K562 (cell line): ENCODE results near the gene METAP2. TPM values are rescaled to one million over a fixed set of nuclear protein-coding genes. Genes with fewer than 3 reads are reported as not detected.

Source experiments
- ARID2 ChIP-seq: fragments of 450-650 bp; IDR thresholded peaks from 2 replicates; pipeline ENCODE4 v1.6.1; 2017; ENCODE audit warnings: antibody characterized with exemption, mild to moderate bottlenecking
- ATF3 ChIP-seq, 2 experiments: fragments of 450-650 bp in 1 of 2; sonication (generic) in 1 of 2; formaldehyde crosslinking in 1 of 2; IDR thresholded peaks in 1 of 2; conservative IDR thresholded peaks in 1 of 2; 2 replicates each; pipeline versions ENCODE4 v1.6.1 to v1.8.1; 2016 to 2023; ENCODE audit warnings: mild to moderate bottlenecking in 2 of 2, moderate library complexity in 2 of 2, inconsistent platforms in 1 of 2, missing genetic modification reagents in 1 of 2
- ATF4 ChIP-seq: fragments of 450-650 bp; formaldehyde crosslinking; IDR thresholded peaks from 2 replicates; pipeline ENCODE4 v1.4.0; 2022; ENCODE audit warnings: mild to moderate bottlenecking, moderate library complexity
- ATF7 ChIP-seq: fragments of 450-650 bp; IDR thresholded peaks from 2 replicates; pipeline ENCODE4 v1.7.1; 2014; ENCODE audit warnings: mild to moderate bottlenecking, moderate library complexity
- BMI1 ChIP-seq: fragments of 150-350 bp; IDR thresholded peaks from 2 replicates; pipeline ENCODE4 v1.6.1; 2014; ENCODE audit warnings: low read length
- CEBPG ChIP-seq, 3 experiments: fragments of 200-800 bp in 1 of 3; sonication (Bioruptor generic) in 1 of 3; sonication (generic) in 1 of 3; formaldehyde crosslinking in 1 of 3; IDR thresholded peaks in 2 of 3; conservative IDR thresholded peaks in 1 of 3; 2 replicates each; pipeline versions ENCODE4 v1.6.1 to v1.8.0; 2016 to 2022; ENCODE audit warnings: missing compliant biosample characterization in 2 of 3, missing genetic modification characterization in 2 of 3, mild to moderate bottlenecking in 1 of 3, missing genetic modification reagents in 1 of 3
- FOXA3 ChIP-seq, 2 experiments: fragments of 450-650 bp in 1 of 2; sonication (generic) in 1 of 2; formaldehyde crosslinking; IDR thresholded peaks in 1 of 2; conservative IDR thresholded peaks in 1 of 2; 2 replicates each; pipeline versions ENCODE4 v1.4.0 to v1.8.0; 2020 to 2022; ENCODE audit warnings: mild to moderate bottlenecking in 2 of 2, missing genetic modification reagents in 1 of 2
- FOXP4 ChIP-seq: sonication (generic); formaldehyde crosslinking; IDR thresholded peaks from 2 replicates; pipeline ENCODE4 v1.8.0; 2022; ENCODE audit warnings: mild to moderate bottlenecking, missing genetic modification reagents, borderline replicate concordance
- HES1 ChIP-seq: fragments of 450-650 bp; IDR thresholded peaks from 2 replicates; pipeline ENCODE4 v1.6.1; 2016; ENCODE audit warnings: low read depth, mild to moderate bottlenecking, moderate library complexity
- IRF9 ChIP-seq: fragments of 450-650 bp; IDR thresholded peaks from 2 replicates; pipeline ENCODE4 v1.6.1; 2016; ENCODE audit warnings: missing biosample characterization, missing genetic modification characterization
- JUND ChIP-seq, 2 experiments: IDR thresholded peaks; 2 replicates in 1 of 2; 3 replicates in 1 of 2; pipeline ENCODE4 v1.6.1; 2011; ENCODE audit warnings: borderline replicate concordance in 2 of 2, low read depth in 2 of 2, low read length in 2 of 2, improper control_type of control experiment in 1 of 2, missing biosample characterization in 1 of 2, missing genetic modification characterization in 1 of 2, missing genetic modification reagents in 1 of 2
- MAFG ChIP-seq: fragments of 450-650 bp; conservative IDR thresholded peaks from 2 replicates; pipeline ENCODE4 v1.6.1; 2016; ENCODE audit warnings: missing genetic modification characterization, missing compliant biosample characterization
- RCOR1 ChIP-seq, 2 experiments: IDR thresholded peaks; 2 replicates each; pipeline ENCODE4 v1.6.1; 2012; ENCODE audit warnings: low read depth in 2 of 2, low read length in 2 of 2, borderline replicate concordance in 1 of 2, improper control_type of control experiment in 1 of 2
- SMARCE1 ChIP-seq: fragments of 450-650 bp; IDR thresholded peaks from 2 replicates; pipeline ENCODE4 v1.7.1; 2016; ENCODE audit warnings: mild to moderate bottlenecking
- TBP ChIP-seq: optimal IDR thresholded peaks from 2 replicates; pipeline ENCODE3; 2011; ENCODE audit warnings: low read depth, low read length, improper control_type of control experiment
- ZEB2 ChIP-seq: fragments of 450-650 bp; IDR thresholded peaks from 2 replicates; pipeline ENCODE4 v1.6.1; 2016
- ZNF311 ChIP-seq: fragments of 250-450 bp; sonication (Bioruptor Pico); IDR thresholded peaks from 2 replicates; pipeline ENCODE4 v1.4.0; 2020; ENCODE audit warnings: mild to moderate bottlenecking, moderate library complexity
- ZNF695 ChIP-seq: fragments of 450-650 bp; formaldehyde crosslinking; IDR thresholded peaks from 2 replicates; pipeline ENCODE4 v1.4.0; 2020; ENCODE audit warnings: mild to moderate bottlenecking, moderate library complexity
- polyA plus RNA-seq, 8 experiments: library from polyadenylated mRNA; depleted of rRNA in 4 of 8; stranded (reverse) in 5 of 8; unstranded in 3 of 8; fragments of >200 nt; fragmentation: Nextera tagmentation in 2 of 8; fragmentation: Illumina TruSeq in 1 of 8; extraction: Ambion mirVana in 2 of 8; extraction: Trizol in 1 of 8; gene quantifications; 2 replicates each; pipeline versions ENCODE4 v1.2.1 to v1.2.3, GENCODE V29; 2011 to 2014; ENCODE audit warnings: inconsistent platforms in 1 of 8, missing spikeins in 1 of 8
- total RNA-seq, 7 experiments: library from RNA; depleted of rRNA in 6 of 7; stranded (reverse); fragments of >200 nt in 6 of 7; fragmentation: Illumina TruSeq in 2 of 7; extraction: Trizol in 2 of 7; gene quantifications; 2 replicates each; pipeline versions ENCODE4 v1.2.1 to v1.2.3, GENCODE V29; 2011 to 2021; ENCODE audit warnings: low replicate concordance in 1 of 7

Gene METAP2
- total and polyA plus RNA-seq, 9 of the 15 experiments (the other 6 are each of a cell fraction or from before 2014, with no cell fraction given), result 75.5 to 205 (median 164) TPM

- peak; percentile 49; the same call in 1 of the 2 replicates for TF ChIP-seq CEBPG (CRISPR knock-in tag; IDR thresholded peaks at IDR 0.05)
- TF ChIP-seq CEBPG (tag; conservative IDR thresholded peaks at IDR 0.05 in 1 of 2, IDR thresholded peaks at IDR 0.05 in 1 of 2), result peak; percentile 77 to 92
- TF ChIP-seq FOXP4 (CRISPR knock-in tag), result no peak
- TF ChIP-seq TBP, result no peak
- TF ChIP-seq SMARCE1, result peak; percentile 64; the same call in 1 of the 2 replicates
- TF ChIP-seq ZNF311 (CRISPR knock-in tag), result no peak
- peak; percentile 31; the same call in 1 of the 2 replicates for TF ChIP-seq JUND (IDR thresholded peaks at IDR 0.05; ENCODE audit: borderline replicate concordance, low read depth, low read length)
- TF ChIP-seq JUND (tag; IDR thresholded peaks at IDR 0.05; ENCODE audit: borderline replicate concordance, low read depth, low read length), result no peak
- peak; percentile 68 to 94; a peak in 3 of 4 replicates for TF ChIP-seq FOXA3 (CRISPR knock-in tag; conservative IDR thresholded peaks at IDR 0.05 in 1 of 2, IDR thresholded peaks at IDR 0.05 in 1 of 2)
- TF ChIP-seq BMI1, result no peak
- TF ChIP-seq ATF7, result peak; percentile 29; the same call in 1 of the 2 replicates
- TF ChIP-seq ZNF695, result no peak
- TF ChIP-seq ZEB2, result peak; percentile 21; the same call in 1 of the 2 replicates
- peak; percentile 30; the same call in 1 of the 2 replicates for TF ChIP-seq IRF9
- TF ChIP-seq ARID2, result no peak
- peak in 1 of 2 experiments; percentile 58; a peak in 2 of 4 replicates for TF ChIP-seq RCOR1 (IDR thresholded peaks at IDR 0.05; ENCODE audit: borderline replicate concordance in 1 of 2, low read depth in 2 of 2, low read length in 2 of 2)
- no peak for TF ChIP-seq MAFG (tag)
- TF ChIP-seq ATF4 (CRISPR knock-in tag), result peak; percentile 92
- TF ChIP-seq ATF3 (IDR thresholded peaks at IDR 0.05), result peak; percentile 83
- TF ChIP-seq ATF3 (CRISPR knock-in tag; conservative IDR thresholded peaks at IDR 0.05), result no peak
- TF ChIP-seq HES1, result 0 out of 2 replicates have a peak, but pooled peaks have one; percentile 61
Observed at GRCh38 chr12:95554532-95555071, 80.7 kb downstream of the METAP2 start (continued).
